Measurements from ENCODE around the gene CPNE8.

- TF ChIP-seq POLR2A (IDR thresholded peaks at IDR 0.05) (no peak), CTCF (IDR thresholded peaks at IDR 0.05) (no peak), POLR2AphosphoS5 (IDR thresholded peaks at IDR 0.05) (no peak)
Measured at GRCh38 chr12:38690646-38691045, 214.7 kb downstream of the CPNE8 start.
